ENCODE measurements around the gene UST.

Gene UST

GRCh38 chr6:149046822-149047246 lies 300.0 kb downstream of the UST start:
- DNase-seq: no peak

GRCh38 chr6:149049230-149049629 lies 302.4 kb downstream of the UST start:
- DNase-seq: no peak

- no peak for DNase-seq
Measured at GRCh38 chr6:149050160-149050559, 303.3 kb downstream of the UST start.

- no peak for DNase-seq
Measured at GRCh38 chr6:149052350-149053106, 305.7 kb downstream of the UST start.

- DNase-seq: no peak
Measured at GRCh38 chr6:149053848-149054558, 307.2 kb downstream of the UST start.

- no peak for DNase-seq
Measured at GRCh38 chr6:149054559-149055194, 307.8 kb downstream of the UST start.

GRCh38 chr6:149055195-149055899 lies 308.5 kb downstream of the UST start:
- DNase-seq: peak; percentile 85

GRCh38 chr6:149056777-149057463 lies 310.1 kb downstream of the UST start:
- DNase-seq: no peak

- DNase-seq: peak; percentile 56
Measured at GRCh38 chr6:149057464-149057840, 310.6 kb downstream of the UST start.

GRCh38 chr6:149059557-149059956 lies 312.7 kb downstream of the UST start:
- no peak for DNase-seq

GRCh38 chr6:149060300-149060984 lies 313.6 kb downstream of the UST start:
- DNase-seq: peak; percentile 76

GRCh38 chr6:149060985-149061760 lies 314.3 kb downstream of the UST start:
- DNase-seq: peak; percentile 69

GRCh38 chr6:149061930-149062329 lies 315.1 kb downstream of the UST start:
- peak; percentile 46 for DNase-seq

- no peak for DNase-seq
Measured at GRCh38 chr6:149062653-149063348, 316.0 kb downstream of the UST start.

- no peak for DNase-seq
Measured at GRCh38 chr6:149063468-149063867, 316.6 kb downstream of the UST start.

- no peak for DNase-seq
Measured at GRCh38 chr6:149064001-149064659, 317.3 kb downstream of the UST start.

- no peak for DNase-seq
Measured at GRCh38 chr6:149064660-149065015, 317.8 kb downstream of the UST start.

- no peak for DNase-seq
Measured at GRCh38 chr6:149065121-149065520, 318.3 kb downstream of the UST start.

GRCh38 chr6:149065658-149066556 lies 319.1 kb downstream of the UST start:
- peak; percentile 72 for DNase-seq
